ENCODE results near the gene SLC39A6. TPM values are rescaled to one million over a fixed set of nuclear protein-coding genes. Genes with fewer than 3 reads are reported as not detected.
"Not testable (repeated sequence)": the region's sequence is repeated elsewhere in the genome, so short reads cannot be mapped to it uniquely, and the experiment has no call there.

SLC39A6 gene
- total RNA-seq, 1 donor from 2014 or later = 17.6 TPM

GRCh38 chr18:36083729-36084128 is 45.4 kb downstream of the SLC39A6 start:
- ChIA-PET POLR2A (no interaction called here), CTCF (no interaction called here)
- TF ChIP-seq, protein P1, sequence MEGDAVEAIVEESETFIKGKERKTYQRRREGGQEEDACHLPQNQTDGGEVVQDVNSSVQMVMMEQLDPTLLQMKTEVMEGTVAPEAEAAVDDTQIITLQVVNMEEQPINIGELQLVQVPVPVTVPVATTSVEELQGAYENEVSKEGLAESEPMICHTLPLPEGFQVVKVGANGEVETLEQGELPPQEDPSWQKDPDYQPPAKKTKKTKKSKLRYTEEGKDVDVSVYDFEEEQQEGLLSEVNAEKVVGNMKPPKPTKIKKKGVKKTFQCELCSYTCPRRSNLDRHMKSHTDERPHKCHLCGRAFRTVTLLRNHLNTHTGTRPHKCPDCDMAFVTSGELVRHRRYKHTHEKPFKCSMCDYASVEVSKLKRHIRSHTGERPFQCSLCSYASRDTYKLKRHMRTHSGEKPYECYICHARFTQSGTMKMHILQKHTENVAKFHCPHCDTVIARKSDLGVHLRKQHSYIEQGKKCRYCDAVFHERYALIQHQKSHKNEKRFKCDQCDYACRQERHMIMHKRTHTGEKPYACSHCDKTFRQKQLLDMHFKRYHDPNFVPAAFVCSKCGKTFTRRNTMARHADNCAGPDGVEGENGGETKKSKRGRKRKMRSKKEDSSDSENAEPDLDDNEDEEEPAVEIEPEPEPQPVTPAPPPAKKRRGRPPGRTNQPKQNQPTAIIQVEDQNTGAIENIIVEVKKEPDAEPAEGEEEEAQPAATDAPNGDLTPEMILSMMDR (IDR thresholded peaks at IDR 0.05) = no peak
- no peaks in the 10 kb centered on the region for H3K27me3 Mint-ChIP-seq
- ATAC-seq (ENCODE audit: low read depth) (peak; percentile 34), DNase-seq (no peak)
- peaks cover 7% of the 10 kb centered on the region for H3K9me3 Mint-ChIP-seq
- no peak overlapping the region for H3K27ac Mint-ChIP-seq
- no peak overlapping the region for H3K4me3 Mint-ChIP-seq
- peaks cover 28% of the 10 kb centered on the region for H3K4me1 Mint-ChIP-seq
- intact Hi-C loops (cut with micrococcal nuclease) = loop anchor here (2.0 to 5.0 kb wide), 2 partner anchors 17 to 66 kb away; partner anchors contain the start of gene RPRD1A
- H3K36me3 Mint-ChIP-seq (ENCODE audit: low read depth) = peaks cover 4% of the 10 kb centered on the region

- POLR2A ChIA-PET; H3K4me3 Mint-ChIP-seq; H3K36me3 Mint-ChIP-seq (ENCODE audit: low read depth); H3K9me3 Mint-ChIP-seq; H3K27ac Mint-ChIP-seq; DNase-seq; H3K27me3 Mint-ChIP-seq; ATAC-seq (ENCODE audit: low read depth): not testable (repeated sequence)
- intact Hi-C loops (cut with micrococcal nuclease) = loop anchor here (5.0 kb wide), 1 partner anchor 64 kb away; no protein-coding TSS in a partner anchor
- CTCF ChIA-PET = interaction anchor here (0.7 kb wide), 1 partner anchor 14 kb away, joined by 3 read pairs; no protein-coding TSS in a partner anchor
- peaks cover 22% of the 10 kb centered on the region for H3K4me1 Mint-ChIP-seq
Observed at GRCh38 chr18:36081118-36081517, 48.0 kb downstream of the SLC39A6 start.

GRCh38 chr18:36078751-36079529 is 50.2 kb downstream of the SLC39A6 start:
- TF ChIP-seq, protein P1 (IDR thresholded peaks at IDR 0.05) = no peak
- intact Hi-C loops (cut with micrococcal nuclease) = no loop called here
- CTCF ChIA-PET = no interaction called here
- DNase-seq = no peak
- H3K4me3 Mint-ChIP-seq = no peak overlapping the region
- no peak for ATAC-seq (ENCODE audit: low read depth)
- peaks cover 4% of the 10 kb centered on the region for H3K36me3 Mint-ChIP-seq (ENCODE audit: low read depth)
- H3K4me1 Mint-ChIP-seq = peaks cover 24% of the 10 kb centered on the region
- H3K27me3 Mint-ChIP-seq = peaks cover 3% of the 10 kb centered on the region
- peaks cover 7% of the 10 kb centered on the region for H3K9me3 Mint-ChIP-seq
- H3K27ac Mint-ChIP-seq = no peak overlapping the region
- POLR2A ChIA-PET = no interaction called here

DNA sequence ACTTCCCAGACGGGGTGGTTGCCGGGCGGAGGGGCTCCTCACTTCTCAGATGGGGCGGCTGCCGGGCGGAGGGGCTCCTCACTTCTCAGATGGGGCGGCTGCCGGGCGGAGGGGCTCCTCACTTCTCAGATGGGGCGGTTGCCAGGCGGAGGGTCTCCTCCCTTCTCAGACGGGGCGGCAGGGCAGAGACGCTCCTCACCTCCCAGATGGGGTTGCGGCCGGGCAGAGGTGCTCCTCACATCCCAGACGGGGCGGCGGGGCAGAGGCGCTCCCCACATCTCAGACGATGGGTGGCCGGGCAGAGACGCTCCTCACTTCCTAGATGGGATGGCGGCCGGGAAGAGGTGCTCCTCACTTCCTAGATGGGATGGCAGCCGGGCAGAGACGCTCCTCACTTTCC is 51.4 kb downstream of the SLC39A6 start:
- H3K27ac Mint-ChIP-seq; DNase-seq; POLR2A ChIA-PET; H3K4me3 Mint-ChIP-seq; H3K9me3 Mint-ChIP-seq; ATAC-seq (ENCODE audit: low read depth); intact Hi-C loops (cut with micrococcal nuclease); H3K27me3 Mint-ChIP-seq; H3K36me3 Mint-ChIP-seq (ENCODE audit: low read depth); CTCF ChIA-PET: not testable (repeated sequence)
- peaks cover 14% of the 10 kb centered on the region for H3K4me1 Mint-ChIP-seq

GRCh38 chr18:36075862-36076587 is 53.1 kb downstream of the SLC39A6 start:
- Mint-ChIP-seq H3K4me3 (no peak overlapping the region), H3K36me3 (ENCODE audit: low read depth) (peaks cover 2% of the 10 kb centered on the region), H3K9me3 (peaks cover 2% of the 10 kb centered on the region), H3K27me3 (peaks cover 3% of the 10 kb centered on the region), H3K4me1 (peaks cover 7% of the 10 kb centered on the region), H3K27ac (no peak overlapping the region)
- ATAC-seq (ENCODE audit: low read depth) = peak; percentile 31
- ChIA-PET POLR2A (no interaction called here), CTCF (no interaction called here)
- intact Hi-C loops (cut with micrococcal nuclease) = no loop called here
- TF ChIP-seq, protein P1 (IDR thresholded peaks at IDR 0.05) = no peak
- DNase-seq = no peak

GRCh38 chr18:36074435-36074834 is 54.7 kb downstream of the SLC39A6 start:
- Mint-ChIP-seq H3K9me3 (no peaks in the 10 kb centered on the region), H3K36me3 (ENCODE audit: low read depth) (no peaks in the 10 kb centered on the region), H3K27ac (no peak overlapping the region), H3K4me1 (peaks cover 7% of the 10 kb centered on the region), H3K4me3 (no peak overlapping the region), H3K27me3 (peaks cover 3% of the 10 kb centered on the region)
- ATAC-seq (ENCODE audit: low read depth) (no peak), DNase-seq (no peak)
- ChIA-PET CTCF (no interaction called here), POLR2A (no interaction called here)
- TF ChIP-seq, protein P1 (IDR thresholded peaks at IDR 0.05) = no peak
- intact Hi-C loops (cut with micrococcal nuclease) = no loop called here

Measured in activated B cell treated with CpG ODN at 0.5 μM for 24 hours (primary cell).